GM12878 (cell line): ENCODE results near the gene LSM14A. TPM values are rescaled to one million over a fixed set of nuclear protein-coding genes. Genes with fewer than 3 reads are reported as not detected.

Experiments used
- ATAC-seq: fragments of 200-7000 bp; cut with Tn5 transposase; 3 replicates; pipeline ENCODE4 v1.9.1; 2020; ENCODE audit warnings: mild to moderate bottlenecking, moderate library complexity
- BruUV-seq: library from RNA; stranded (reverse); fragments of 400-500 nt; replicated peaks from 2 replicates; lab custom pipeline; 2021; lab: Mats Ljungman, UMichigan
- CTCF ChIA-PET: fragments of 300-600 bp; sonication (Branson Sonifier 250); formaldehyde crosslinking; extraction: SDS; loops from one replicate; lab custom pipeline; 2021; ENCODE audit warnings: inconsistent platforms; lab: Yijun Ruan, JAX
- POLR2A ChIA-PET: fragments of 350-600 bp; formaldehyde crosslinking; extraction: SDS; loops from one replicate; lab custom pipeline; 2021; ENCODE audit warnings: inconsistent platforms; lab: Charles Lee
- RAD21 ChIA-PET: fragments of 300-600 bp; sonication (Branson Sonifier 250); formaldehyde crosslinking; loops from one replicate; lab custom pipeline; 2023; ENCODE audit warnings: antibody characterized with exemption; ENCODE audit not compliant: unreplicated experiment; lab: Charles Lee
- SMC1A ChIA-PET: fragments of 300-600 bp; sonication (Branson Sonifier 250); formaldehyde crosslinking; loops from one replicate; lab custom pipeline; 2023; ENCODE audit not compliant: unreplicated experiment, uncharacterized antibody; lab: Charles Lee
- DNase-seq: peaks from one replicate; pipeline ENCODE4 v3.0.0-alpha.2; 2011; ENCODE audit warnings: low read depth, low spot score
- FAIRE-seq: peaks from 3 replicates; lab custom pipeline; 2011; peaks lifted over from hg19 to GRCh38; lab: Jason Lieb, UNC
- H2AFZ ChIP-seq: 2 replicates; pipeline ENCODE4 v1.6.0; 2011; ENCODE audit warnings: low read depth, low read length, control low read depth; ENCODE audit not compliant: control insufficient read depth
- H3K27ac ChIP-seq: 2 replicates; pipeline ENCODE4 v1.5.1; 2011; ENCODE audit warnings: control low read depth; ENCODE audit not compliant: control insufficient read depth, insufficient read depth
- H3K27me3 ChIP-seq, 2 experiments: replicated peaks in 1 of 2; 2 replicates each; pipeline versions ENCODE4 v1.6.0 to v1.6.1; 2011; ENCODE audit warnings: low read length in 1 of 2; ENCODE audit not compliant: control insufficient read depth in 2 of 2, insufficient read depth in 2 of 2
- H3K36me3 ChIP-seq, 2 experiments: 2 replicates each; pipeline ENCODE4 v1.5.1; 2011; ENCODE audit warnings: low read length in 1 of 2; ENCODE audit not compliant: control insufficient read depth in 2 of 2, insufficient read depth in 2 of 2
- H3K4me1 ChIP-seq: 2 replicates; pipeline ENCODE4 v1.6.1; 2011; ENCODE audit warnings: mild to moderate bottlenecking, low read length, moderate library complexity, mixed read lengths; ENCODE audit not compliant: control insufficient read depth, insufficient read depth
- H3K4me2 ChIP-seq: 2 replicates; pipeline ENCODE4 v1.6.0; 2011; ENCODE audit warnings: control low read depth; ENCODE audit not compliant: control insufficient read depth, insufficient read depth
- H3K4me3 ChIP-seq: fragments of 200-600 bp; sonication (generic); 2 replicates; pipeline ENCODE4 v1.5.1; 2016
- H3K79me2 ChIP-seq: 2 replicates; pipeline ENCODE4 v1.6.0; 2011; ENCODE audit warnings: low read length; ENCODE audit not compliant: control insufficient read depth, insufficient read depth
- H3K9ac ChIP-seq: 2 replicates; pipeline ENCODE4 v1.8.0; 2011; ENCODE audit warnings: low read length, control low read depth, mixed read lengths; ENCODE audit not compliant: control insufficient read depth, insufficient read depth
- H3K9me3 ChIP-seq: replicated peaks from 3 replicates; pipeline ENCODE4 v1.5.1; 2011; ENCODE audit warnings: mild to moderate bottlenecking, low read length; ENCODE audit not compliant: control insufficient read depth, insufficient read depth
- H4K20me1 ChIP-seq: 2 replicates; pipeline ENCODE4 v1.6.0; 2011; ENCODE audit not compliant: control insufficient read depth, insufficient read depth
- ATF3 ChIP-seq: IDR thresholded peaks from 2 replicates; pipeline ENCODE4 v1.6.1; 2011; ENCODE audit warnings: low read depth, mild to moderate bottlenecking, low read length, moderate library complexity, borderline replicate concordance; ENCODE audit errors: extremely low read depth
- BRCA1 ChIP-seq: IDR thresholded peaks from 2 replicates; pipeline ENCODE4 v1.6.1; 2011; ENCODE audit warnings: low read depth, low read length, improper control_type of control experiment
- CTCF ChIP-seq, 3 experiments: IDR thresholded peaks in 2 of 3; conservative IDR thresholded peaks in 1 of 3; 2 replicates each; pipeline ENCODE4 v1.5.1; 2011; ENCODE audit warnings: low read depth in 3 of 3, low read length in 3 of 3, mild to moderate bottlenecking in 3 of 3, control low read depth in 2 of 3, moderate library complexity in 2 of 3, inconsistent platforms in 1 of 3, mixed read lengths in 1 of 3; ENCODE audit not compliant: control insufficient read depth in 2 of 3, insufficient read depth in 1 of 3; ENCODE audit errors: extremely low read depth in 1 of 3
- E4F1 ChIP-seq: fragments of 450-650 bp; IDR thresholded peaks from 2 replicates; pipeline ENCODE4 v1.6.1; 2018; ENCODE audit warnings: borderline replicate concordance, mild to moderate bottlenecking; ENCODE audit not compliant: partially characterized antibody
- EED ChIP-seq: sonication (generic); IDR thresholded peaks from 2 replicates; pipeline ENCODE4 v1.6.1; 2016; ENCODE audit warnings: antibody characterized with exemption, low read depth
- HDGF ChIP-seq: fragments of 450-650 bp; IDR thresholded peaks from 2 replicates; pipeline ENCODE4 v1.6.1; 2016; ENCODE audit warnings: antibody characterized with exemption
- KLF5 ChIP-seq: fragments of 450-650 bp; IDR thresholded peaks from 2 replicates; pipeline ENCODE4 v1.6.1; 2014; ENCODE audit warnings: mild to moderate bottlenecking; ENCODE audit not compliant: partially characterized antibody
- RAD21 ChIP-seq: IDR thresholded peaks from 2 replicates; pipeline ENCODE4 v1.6.1; 2011; ENCODE audit warnings: mild to moderate bottlenecking, low read depth, low read length, moderate library complexity; ENCODE audit not compliant: insufficient read depth
- RBBP5 ChIP-seq: fragments of 200-600 bp; sonication (generic); conservative IDR thresholded peaks from 2 replicates; pipeline ENCODE4 v1.6.1; 2016
- SPI1 ChIP-seq: IDR thresholded peaks from 2 replicates; pipeline ENCODE4 v1.6.1; 2011; ENCODE audit warnings: low read depth, mild to moderate bottlenecking, low read length, moderate library complexity, borderline replicate concordance; ENCODE audit not compliant: insufficient read depth
- TCF12 ChIP-seq: IDR thresholded peaks from 2 replicates; pipeline ENCODE4 v1.6.1; 2011; ENCODE audit warnings: low read depth, mild to moderate bottlenecking, low read length
- YY1 ChIP-seq: IDR thresholded peaks from 2 replicates; pipeline ENCODE4 v1.6.1; 2011; ENCODE audit warnings: low read depth, mild to moderate bottlenecking, low read length
- ZSCAN29 ChIP-seq: fragments of 450-650 bp; IDR thresholded peaks from 2 replicates; pipeline ENCODE4 v1.6.1; 2017; ENCODE audit warnings: mild to moderate bottlenecking, moderate library complexity
- WGBS: methylation state at CpG from one replicate; pipeline ENCODE4 v1.1.6; 2016; ENCODE audit warnings: low lambda C conversion rate; ENCODE audit not compliant: insufficient replicate concordance, insufficient coverage; ENCODE audit errors: missing lambda C conversion rate; 5-methylcytosine and 5-hydroxymethylcytosine counted together
- in situ Hi-C: fragments of 300-500 bp; cut with MboI; formaldehyde crosslinking; loops from 9 replicates; pipeline ENCODE4 v1.14.3; 2018; ENCODE audit warnings: mixed read lengths
- intact Hi-C: fragments of 100-400 bp; cut with micrococcal nuclease; formaldehyde crosslinking; loops from one replicate; pipeline ENCODE4 v1.14.2; 2022; ENCODE audit not compliant: unreplicated experiment
- polyA plus RNA-seq, 11 experiments: library from polyadenylated mRNA; depleted of rRNA in 4 of 11; unstranded in 6 of 11; stranded (reverse) in 5 of 11; fragments of >200 nt; fragmentation: Nextera tagmentation in 4 of 11; fragmentation: Illumina TruSeq in 1 of 11; extraction: Ambion mirVana in 4 of 11; extraction: Trizol in 1 of 11; gene quantifications; 1 replicate in 1 of 11; 2 replicates in 10 of 11; pipeline versions ENCODE4 v1.2.1 to v1.2.3, GENCODE V29; 2011 to 2016; ENCODE audit warnings: inconsistent platforms in 2 of 11, missing spikeins in 2 of 11, low read depth in 1 of 11
- total RNA-seq, 4 experiments: library from RNA; depleted of rRNA in 3 of 4; stranded (reverse); fragments of >200 nt in 3 of 4; fragmentation: Illumina TruSeq in 1 of 4; extraction: Trizol in 1 of 4; gene quantifications; 2 replicates each; pipeline versions ENCODE4 v1.2.1 to v1.2.3, GENCODE V29; 2013 to 2021
- TF ChIP-seq, protein P1 (sequence below): fragments of 450-650 bp; IDR thresholded peaks from 2 replicates; pipeline ENCODE4 v1.6.1; 2017; ENCODE audit warnings: low read depth, mild to moderate bottlenecking, moderate library complexity
- TF ChIP-seq, protein P2 (sequence below): fragments of 150-350 bp; IDR thresholded peaks from 2 replicates; pipeline ENCODE4 v1.6.1; 2016; ENCODE audit warnings: low read depth, low read length

The LSM14A gene
- total and polyA plus RNA-seq, 10 of the 15 experiments (the other 5 are each of a cell fraction or from before 2014, with no cell fraction given), result 21.9 to 193 (median 89.4) TPM

DNA sequence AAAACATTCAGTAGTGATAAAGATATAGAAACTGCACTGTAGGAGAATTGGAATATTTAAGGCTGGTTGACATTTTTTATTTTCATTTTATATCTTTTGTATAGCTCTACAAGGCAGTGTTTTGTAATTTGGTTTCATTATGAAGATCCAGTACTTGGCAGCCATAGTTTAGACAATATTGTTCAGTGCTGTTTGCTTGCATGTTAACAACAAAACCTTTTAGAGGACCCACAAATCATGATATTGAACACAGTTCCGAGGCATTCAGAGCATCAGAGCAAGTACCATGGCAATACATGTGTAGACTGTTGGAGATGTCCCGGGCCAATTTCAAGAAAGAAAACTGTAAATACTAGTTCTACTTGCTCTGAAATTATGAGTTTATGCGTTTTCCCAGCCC is 56.5 kb downstream of the LSM14A start:
- CTCF ChIA-PET, result interaction anchor here (1.5 kb wide), 1 partner anchor 9 kb away, joined by 4 read pairs; no protein-coding TSS in a partner anchor
- 100% methylated on average over 3 of the region's 3 CpGs for WGBS
- TF ChIP-seq EED (no peak), CTCF (IDR thresholded peaks at IDR 0.05 in 2 of 3, conservative IDR thresholded peaks at IDR 0.05 in 1 of 3; ENCODE audit: control insufficient read depth in 2 of 3, extremely low read depth in 1 of 3, insufficient read depth in 1 of 3, low read depth in 3 of 3, low read length in 3 of 3) (no peak), E4F1 (no peak), RAD21 (no peak), SPI1 (no peak), YY1 (no peak), BRCA1 (no peak), ZSCAN29 (no peak), ATF3 (no peak), HDGF (no peak), RBBP5 (no peak), TCF12 (no peak), KLF5 (no peak)
- TF ChIP-seq, protein P1, sequence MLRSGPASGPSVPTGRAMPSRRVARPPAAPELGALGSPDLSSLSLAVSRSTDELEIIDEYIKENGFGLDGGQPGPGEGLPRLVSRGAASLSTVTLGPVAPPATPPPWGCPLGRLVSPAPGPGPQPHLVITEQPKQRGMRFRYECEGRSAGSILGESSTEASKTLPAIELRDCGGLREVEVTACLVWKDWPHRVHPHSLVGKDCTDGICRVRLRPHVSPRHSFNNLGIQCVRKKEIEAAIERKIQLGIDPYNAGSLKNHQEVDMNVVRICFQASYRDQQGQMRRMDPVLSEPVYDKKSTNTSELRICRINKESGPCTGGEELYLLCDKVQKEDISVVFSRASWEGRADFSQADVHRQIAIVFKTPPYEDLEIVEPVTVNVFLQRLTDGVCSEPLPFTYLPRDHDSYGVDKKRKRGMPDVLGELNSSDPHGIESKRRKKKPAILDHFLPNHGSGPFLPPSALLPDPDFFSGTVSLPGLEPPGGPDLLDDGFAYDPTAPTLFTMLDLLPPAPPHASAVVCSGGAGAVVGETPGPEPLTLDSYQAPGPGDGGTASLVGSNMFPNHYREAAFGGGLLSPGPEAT, result no peak
- TF ChIP-seq, protein P2, sequence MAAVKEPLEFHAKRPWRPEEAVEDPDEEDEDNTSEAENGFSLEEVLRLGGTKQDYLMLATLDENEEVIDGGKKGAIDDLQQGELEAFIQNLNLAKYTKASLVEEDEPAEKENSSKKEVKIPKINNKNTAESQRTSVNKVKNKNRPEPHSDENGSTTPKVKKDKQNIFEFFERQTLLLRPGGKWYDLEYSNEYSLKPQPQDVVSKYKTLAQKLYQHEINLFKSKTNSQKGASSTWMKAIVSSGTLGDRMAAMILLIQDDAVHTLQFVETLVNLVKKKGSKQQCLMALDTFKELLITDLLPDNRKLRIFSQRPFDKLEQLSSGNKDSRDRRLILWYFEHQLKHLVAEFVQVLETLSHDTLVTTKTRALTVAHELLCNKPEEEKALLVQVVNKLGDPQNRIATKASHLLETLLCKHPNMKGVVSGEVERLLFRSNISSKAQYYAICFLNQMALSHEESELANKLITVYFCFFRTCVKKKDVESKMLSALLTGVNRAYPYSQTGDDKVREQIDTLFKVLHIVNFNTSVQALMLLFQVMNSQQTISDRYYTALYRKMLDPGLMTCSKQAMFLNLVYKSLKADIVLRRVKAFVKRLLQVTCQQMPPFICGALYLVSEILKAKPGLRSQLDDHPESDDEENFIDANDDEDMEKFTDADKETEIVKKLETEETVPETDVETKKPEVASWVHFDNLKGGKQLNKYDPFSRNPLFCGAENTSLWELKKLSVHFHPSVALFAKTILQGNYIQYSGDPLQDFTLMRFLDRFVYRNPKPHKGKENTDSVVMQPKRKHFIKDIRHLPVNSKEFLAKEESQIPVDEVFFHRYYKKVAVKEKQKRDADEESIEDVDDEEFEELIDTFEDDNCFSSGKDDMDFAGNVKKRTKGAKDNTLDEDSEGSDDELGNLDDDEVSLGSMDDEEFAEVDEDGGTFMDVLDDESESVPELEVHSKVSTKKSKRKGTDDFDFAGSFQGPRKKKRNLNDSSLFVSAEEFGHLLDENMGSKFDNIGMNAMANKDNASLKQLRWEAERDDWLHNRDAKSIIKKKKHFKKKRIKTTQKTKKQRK, result no peak

More for the DNA sequence above, 56.5 kb downstream of the LSM14A start:
- Histone ChIP-seq H3K4me1 (peaks cover 34% of the 10 kb centered on the region), H3K36me3 (peaks cover 6 to 19% of the 10 kb centered on the region in 2 experiments), H4K20me1 (no peaks in the 10 kb centered on the region), H2AFZ (no peak overlapping the region), H3K4me2 (no peak overlapping the region), H3K9ac (no peak overlapping the region), H3K9me3 (no peaks in the 10 kb centered on the region), H3K4me3 (no peak overlapping the region), H3K79me2 (no peaks in the 10 kb centered on the region; the same call in none of the 2 replicates), H3K27me3 (no peaks in the 10 kb centered on the region), H3K27ac (no peak overlapping the region)
- no peak for FAIRE-seq
- SMC1A ChIA-PET, result interaction anchor here (1.1 to 1.3 kb wide), 2 partner anchors 9 to 51 kb away, joined by 3 read pairs; no protein-coding TSS in a partner anchor
- ATAC-seq, result no peak
- POLR2A ChIA-PET, result no interaction called here
- in situ Hi-C loops, result no loop called here
- intact Hi-C loops, result loop anchor here (10.0 kb wide), 1 partner anchor 104 kb away; no protein-coding TSS in a partner anchor
- no peak for DNase-seq
- RAD21 ChIA-PET, result no interaction called here
- no TSS peak for BruUV-seq
